Activated T-helper 1 cell treated with Interleukin-2 at 50 U/mL for 16 hours (primary cell): ENCODE results near the gene UNC13D.
A peak's percentile ranks its signal among the peaks of the same experiment; 100 is the strongest.

ENCODE experiments used
- DNase-seq: peaks from one replicate; pipeline ENCODE4 v3.0.0-alpha.2; 2020; ENCODE audit warnings: low read depth

UNC13D gene

GRCh38 chr17:75834279-75834920, 9.8 kb downstream of the UNC13D start:
- no peak for DNase-seq

- no peak for DNase-seq
These were observed 11.4 kb downstream of the UNC13D start for GRCh38 chr17:75832652-75833400.

- DNase-seq = no peak
These were observed 12.0 kb downstream of the UNC13D start for GRCh38 chr17:75832164-75832651.

- no peak for DNase-seq
These were observed 13.1 kb downstream of the UNC13D start for GRCh38 chr17:75831032-75831571.

- DNase-seq = no peak
These were observed 13.8 kb downstream of the UNC13D start for GRCh38 chr17:75830164-75831031.

- DNase-seq = no peak
These were observed 14.5 kb downstream of the UNC13D start for GRCh38 chr17:75829747-75830146.

- DNase-seq = no peak
These were observed 15.5 kb downstream of the UNC13D start for GRCh38 chr17:75828741-75829140.

- DNase-seq = no peak
These were observed 16.2 kb downstream of the UNC13D start for GRCh38 chr17:75828076-75828400.

- peak; percentile 52 for DNase-seq
These were observed 16.7 kb downstream of the UNC13D start for GRCh38 chr17:75827308-75828075.

GRCh38 chr17:75826561-75827307, 17.5 kb downstream of the UNC13D start:
- DNase-seq = no peak

- DNase-seq = no peak
These were observed 18.3 kb downstream of the UNC13D start for GRCh38 chr17:75825748-75826370.

GRCh38 chr17:75825149-75825552, 19.1 kb downstream of the UNC13D start:
- DNase-seq = no peak

- DNase-seq = no peak
These were observed 19.5 kb downstream of the UNC13D start for GRCh38 chr17:75824666-75825065.

- no peak for DNase-seq
These were observed 20.1 kb downstream of the UNC13D start for GRCh38 chr17:75824050-75824552.

- no peak for DNase-seq
These were observed 20.8 kb downstream of the UNC13D start for GRCh38 chr17:75823257-75824041.

- DNase-seq = no peak
These were observed 21.4 kb downstream of the UNC13D start for GRCh38 chr17:75822800-75823166.

GRCh38 chr17:75822119-75822799, 21.9 kb downstream of the UNC13D start:
- no peak for DNase-seq

- no peak for DNase-seq
These were observed 22.7 kb downstream of the UNC13D start for GRCh38 chr17:75821552-75821951.
